ENCODE results near the gene AOAH.

Gene AOAH

GRCh38 chr7:36648441-36648840 is 75.9 kb downstream of the AOAH start:
- Histone ChIP-seq H3K4me3 (ENCODE audit: low read depth, low read length) (no peak overlapping the region), H3K4me1 (no peaks in the 10 kb centered on the region), H3K27me3 (no peaks in the 10 kb centered on the region), H3K36me3 (no peaks in the 10 kb centered on the region), H3K9me3 (no peaks in the 10 kb centered on the region)
- no peak for DNase-seq
- TF ChIP-seq, protein P1, sequence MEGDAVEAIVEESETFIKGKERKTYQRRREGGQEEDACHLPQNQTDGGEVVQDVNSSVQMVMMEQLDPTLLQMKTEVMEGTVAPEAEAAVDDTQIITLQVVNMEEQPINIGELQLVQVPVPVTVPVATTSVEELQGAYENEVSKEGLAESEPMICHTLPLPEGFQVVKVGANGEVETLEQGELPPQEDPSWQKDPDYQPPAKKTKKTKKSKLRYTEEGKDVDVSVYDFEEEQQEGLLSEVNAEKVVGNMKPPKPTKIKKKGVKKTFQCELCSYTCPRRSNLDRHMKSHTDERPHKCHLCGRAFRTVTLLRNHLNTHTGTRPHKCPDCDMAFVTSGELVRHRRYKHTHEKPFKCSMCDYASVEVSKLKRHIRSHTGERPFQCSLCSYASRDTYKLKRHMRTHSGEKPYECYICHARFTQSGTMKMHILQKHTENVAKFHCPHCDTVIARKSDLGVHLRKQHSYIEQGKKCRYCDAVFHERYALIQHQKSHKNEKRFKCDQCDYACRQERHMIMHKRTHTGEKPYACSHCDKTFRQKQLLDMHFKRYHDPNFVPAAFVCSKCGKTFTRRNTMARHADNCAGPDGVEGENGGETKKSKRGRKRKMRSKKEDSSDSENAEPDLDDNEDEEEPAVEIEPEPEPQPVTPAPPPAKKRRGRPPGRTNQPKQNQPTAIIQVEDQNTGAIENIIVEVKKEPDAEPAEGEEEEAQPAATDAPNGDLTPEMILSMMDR (IDR thresholded peaks at IDR 0.05; ENCODE audit: low read depth, low read length), result no peak

DNA sequence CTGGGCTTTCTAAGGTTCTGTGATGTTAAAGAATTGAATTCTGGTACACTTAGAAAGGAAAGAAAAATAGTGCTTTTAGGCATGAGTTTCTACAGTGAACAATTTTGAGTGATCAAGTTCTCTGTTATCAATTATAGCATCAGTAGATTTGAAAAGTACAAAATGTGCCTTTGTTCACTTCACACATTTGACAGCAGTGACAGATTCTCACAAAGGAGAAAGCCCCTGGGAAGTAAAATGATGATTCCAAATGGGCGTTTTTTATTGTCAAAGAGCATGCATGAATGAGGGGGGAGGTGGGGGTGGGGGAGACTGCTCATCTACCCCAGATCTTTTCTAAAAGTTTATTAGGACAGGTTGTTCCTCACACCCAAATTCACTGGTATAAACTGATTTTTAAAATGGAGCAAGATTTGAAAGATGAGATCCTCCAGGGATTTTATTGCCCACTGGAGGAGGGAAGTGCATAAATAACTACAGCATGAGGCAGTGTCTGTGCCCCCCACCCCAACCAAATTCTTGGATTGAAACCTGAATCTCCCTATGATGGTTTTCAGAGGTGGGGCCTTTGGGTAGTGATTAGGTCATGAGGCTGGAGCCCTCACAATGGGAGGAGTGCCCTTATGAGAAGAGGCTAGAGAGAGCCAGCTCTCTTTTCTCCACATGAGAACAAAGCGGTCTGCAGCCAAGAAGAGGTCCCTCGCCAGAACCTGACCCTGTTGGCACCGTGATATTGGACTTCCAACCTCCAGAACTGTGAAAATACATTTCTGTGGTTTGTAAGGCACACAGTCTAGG is 79.5 kb downstream of the AOAH start:
- TF ChIP-seq, protein P1 (IDR thresholded peaks at IDR 0.05; ENCODE audit: low read depth, low read length), result no peak

DNA sequence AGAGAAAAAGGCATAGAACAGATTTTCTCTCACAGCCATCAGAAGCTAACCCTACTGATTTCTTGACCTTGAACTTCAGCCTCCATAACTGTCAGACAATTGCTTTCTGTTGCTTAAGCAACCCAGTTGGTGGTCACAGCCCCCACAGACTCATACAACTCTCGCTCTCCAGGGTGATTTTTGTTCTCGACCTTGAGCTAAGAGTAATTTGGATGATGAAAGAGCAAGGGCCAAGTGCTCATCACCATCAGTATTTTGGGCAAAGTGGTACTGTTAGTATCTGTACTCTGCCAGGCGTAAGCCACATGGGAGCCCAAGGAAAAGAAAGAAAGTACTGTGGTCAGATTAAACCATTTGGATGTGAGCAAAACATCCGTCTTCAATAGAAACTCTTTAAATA is 81.9 kb downstream of the AOAH start:
- Histone ChIP-seq H3K4me3 (ENCODE audit: low read depth, low read length) (no peak overlapping the region), H3K36me3 (no peaks in the 10 kb centered on the region), H3K9me3 (no peaks in the 10 kb centered on the region), H3K27me3 (no peaks in the 10 kb centered on the region), H3K4me1 (no peaks in the 10 kb centered on the region)
- TF ChIP-seq, protein P1 (IDR thresholded peaks at IDR 0.05; ENCODE audit: low read depth, low read length), result no peak
- DNase-seq, result no peak

More for the DNA sequence above, 79.5 kb downstream of the AOAH start:
- no peaks in the 10 kb centered on the region for H3K27me3 ChIP-seq
- H3K4me1 ChIP-seq, result no peaks in the 10 kb centered on the region
- H3K9me3 ChIP-seq, result no peaks in the 10 kb centered on the region
- no peak for DNase-seq
- no peak overlapping the region for H3K4me3 ChIP-seq (ENCODE audit: low read depth, low read length)
- H3K36me3 ChIP-seq, result no peaks in the 10 kb centered on the region

- TF ChIP-seq, protein P1 (IDR thresholded peaks at IDR 0.05; ENCODE audit: low read depth, low read length), result no peak
- H3K4me3 ChIP-seq (ENCODE audit: low read depth, low read length), result no peak overlapping the region
- H3K36me3 ChIP-seq, result no peaks in the 10 kb centered on the region
- no peaks in the 10 kb centered on the region for H3K9me3 ChIP-seq
- DNase-seq, result no peak
- H3K4me1 ChIP-seq, result no peaks in the 10 kb centered on the region
- H3K27me3 ChIP-seq, result no peaks in the 10 kb centered on the region
Measured at GRCh38 chr7:36642010-36642409, 82.3 kb downstream of the AOAH start.

DNA sequence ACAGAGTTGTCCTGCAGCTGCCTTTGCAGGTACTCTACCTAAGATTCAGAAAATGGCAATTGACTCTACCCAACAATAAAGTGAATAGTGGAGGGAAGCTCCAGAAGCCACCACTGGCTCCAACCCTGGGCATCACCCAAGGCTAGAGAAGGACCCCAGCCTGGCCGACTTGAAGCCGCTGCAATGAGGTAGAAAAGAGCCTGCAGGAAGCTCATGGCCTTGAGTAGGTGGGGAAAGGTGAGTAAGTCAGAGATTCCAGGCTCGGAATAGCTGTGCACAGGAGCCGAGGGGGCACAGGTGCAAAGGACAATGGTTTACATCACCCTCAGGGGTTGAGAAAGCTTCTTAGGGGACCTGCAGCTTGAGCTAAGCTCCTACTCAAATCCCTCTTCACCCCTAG is 83.6 kb downstream of the AOAH start:
- no peak for DNase-seq
- no peak overlapping the region for H3K4me3 ChIP-seq (ENCODE audit: low read depth, low read length)
- H3K9me3 ChIP-seq, result no peaks in the 10 kb centered on the region
- TF ChIP-seq, protein P1 (IDR thresholded peaks at IDR 0.05; ENCODE audit: low read depth, low read length), result no peak
- H3K27me3 ChIP-seq, result no peaks in the 10 kb centered on the region
- H3K4me1 ChIP-seq, result no peaks in the 10 kb centered on the region
- H3K36me3 ChIP-seq, result no peaks in the 10 kb centered on the region

DNA sequence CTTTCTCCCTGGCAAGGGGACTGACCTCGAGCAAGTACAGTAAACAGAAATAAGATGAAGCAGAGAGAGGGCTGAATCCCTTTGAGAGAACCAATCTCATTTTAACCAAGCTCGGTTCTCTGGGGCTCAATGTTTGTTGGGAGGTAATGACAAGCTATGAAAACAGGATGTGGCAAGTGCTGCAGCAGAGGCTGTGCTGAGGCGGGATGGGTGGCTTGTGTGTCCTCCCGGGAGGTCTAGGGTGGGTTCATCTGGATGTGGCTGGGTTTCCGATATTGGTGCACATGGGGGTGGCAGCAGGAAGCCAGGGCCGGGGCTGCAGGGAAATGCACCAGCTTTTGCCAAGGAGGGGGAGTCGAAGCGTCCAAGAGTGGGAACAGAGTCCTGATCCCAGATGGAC is 84.5 kb downstream of the AOAH start:
- Histone ChIP-seq H3K36me3 (no peaks in the 10 kb centered on the region), H3K4me3 (ENCODE audit: low read depth, low read length) (no peak overlapping the region), H3K9me3 (no peaks in the 10 kb centered on the region), H3K27me3 (no peaks in the 10 kb centered on the region), H3K4me1 (no peaks in the 10 kb centered on the region)
- DNase-seq, result no peak
- TF ChIP-seq, protein P1 (IDR thresholded peaks at IDR 0.05; ENCODE audit: low read depth, low read length), result no peak

Data from BE2C (cell line).